ENCODE data around the gene GRAMD2A.
"Not testable (repeated sequence)": the region's sequence is repeated elsewhere in the genome, so short reads cannot be mapped to it uniquely, and the experiment has no call there.

The GRAMD2A gene

DNA sequence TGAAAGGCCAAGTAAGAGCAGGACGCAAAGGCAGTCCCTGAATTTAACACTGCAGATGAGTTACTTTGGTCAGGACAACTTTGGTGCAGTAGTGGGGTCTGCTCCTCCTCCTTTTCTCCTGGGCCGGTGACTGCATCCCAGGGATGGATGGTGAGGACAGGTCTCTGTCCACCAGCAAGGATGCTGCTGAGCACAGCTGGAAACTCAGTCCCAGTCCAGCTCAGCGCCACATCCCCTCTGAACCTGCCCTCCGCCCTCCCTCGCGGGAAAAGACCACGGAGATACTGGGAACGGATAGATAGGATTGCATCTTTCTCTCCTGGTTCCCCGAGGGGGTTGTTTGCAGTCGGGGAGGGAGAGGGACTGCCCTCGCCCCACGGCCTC is 13.8 kb downstream of the GRAMD2A start:
- no peak for DNase-seq

DNA sequence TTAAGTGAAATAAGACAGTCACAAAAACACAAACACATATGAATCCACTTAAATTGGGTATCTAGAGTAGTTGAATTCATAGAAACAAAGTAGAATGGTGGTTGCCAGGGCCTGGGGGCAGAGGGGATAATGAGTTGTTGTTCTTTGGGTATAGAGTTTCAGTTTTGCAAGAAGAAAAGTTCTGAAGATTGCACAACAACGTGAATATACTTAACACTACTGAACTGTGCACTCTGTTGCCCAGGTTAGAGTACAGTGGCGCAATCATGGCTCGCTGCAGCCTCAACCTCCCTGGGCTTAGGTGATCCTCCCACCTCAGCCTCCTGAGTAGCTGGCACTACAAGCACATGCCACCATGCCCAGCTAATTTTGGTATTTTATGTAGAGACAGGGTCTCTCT is 14.9 kb downstream of the GRAMD2A start:
- DNase-seq, result no peak

DNA sequence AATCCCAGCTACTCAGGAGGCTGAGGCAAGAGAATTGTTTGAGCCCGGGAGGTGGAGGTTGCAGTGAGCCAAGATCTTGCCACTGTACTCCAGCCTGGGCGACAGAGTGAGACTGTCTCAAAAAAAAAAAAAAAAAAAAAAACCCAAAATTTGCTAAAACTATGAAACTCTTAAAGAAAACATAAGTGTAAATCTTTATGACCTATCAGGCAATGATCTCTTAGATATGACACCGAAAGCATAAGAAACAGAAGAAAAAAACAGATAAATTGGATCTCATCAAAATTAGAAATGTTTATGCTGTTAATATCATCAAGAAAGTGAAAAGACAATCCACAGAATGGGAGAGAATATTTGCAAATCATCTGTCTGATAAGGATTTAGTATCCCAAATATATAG is 15.3 kb downstream of the GRAMD2A start:
- no peak for DNase-seq

DNA sequence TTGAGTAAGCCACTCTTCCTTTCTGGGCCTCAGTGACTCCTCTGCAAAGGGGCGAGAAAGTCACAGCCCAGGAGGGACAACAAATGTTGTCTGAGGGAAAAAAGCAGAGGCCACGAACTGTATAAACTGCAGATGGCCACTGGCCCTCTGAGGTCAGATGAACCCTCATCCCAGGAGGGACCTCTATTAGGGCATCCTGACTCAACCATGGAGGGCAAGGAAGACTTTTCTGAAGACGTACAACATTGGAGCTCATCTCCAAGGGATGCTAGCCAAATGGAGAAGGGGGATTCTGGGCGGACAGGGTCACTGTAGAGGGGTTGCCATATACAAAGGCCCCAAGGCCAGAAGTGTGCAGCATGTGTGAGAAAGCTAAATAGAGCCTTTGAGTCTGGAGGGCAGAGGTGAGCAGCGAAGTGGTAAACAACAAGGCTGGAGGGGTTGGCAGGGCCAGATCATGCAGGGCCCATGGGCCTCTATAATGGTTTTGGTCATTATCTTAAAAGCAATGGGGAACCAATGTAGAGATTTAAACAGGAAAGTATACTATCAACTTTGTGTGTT is 16.7 kb downstream of the GRAMD2A start:
- DNase-seq, result no peak

DNA sequence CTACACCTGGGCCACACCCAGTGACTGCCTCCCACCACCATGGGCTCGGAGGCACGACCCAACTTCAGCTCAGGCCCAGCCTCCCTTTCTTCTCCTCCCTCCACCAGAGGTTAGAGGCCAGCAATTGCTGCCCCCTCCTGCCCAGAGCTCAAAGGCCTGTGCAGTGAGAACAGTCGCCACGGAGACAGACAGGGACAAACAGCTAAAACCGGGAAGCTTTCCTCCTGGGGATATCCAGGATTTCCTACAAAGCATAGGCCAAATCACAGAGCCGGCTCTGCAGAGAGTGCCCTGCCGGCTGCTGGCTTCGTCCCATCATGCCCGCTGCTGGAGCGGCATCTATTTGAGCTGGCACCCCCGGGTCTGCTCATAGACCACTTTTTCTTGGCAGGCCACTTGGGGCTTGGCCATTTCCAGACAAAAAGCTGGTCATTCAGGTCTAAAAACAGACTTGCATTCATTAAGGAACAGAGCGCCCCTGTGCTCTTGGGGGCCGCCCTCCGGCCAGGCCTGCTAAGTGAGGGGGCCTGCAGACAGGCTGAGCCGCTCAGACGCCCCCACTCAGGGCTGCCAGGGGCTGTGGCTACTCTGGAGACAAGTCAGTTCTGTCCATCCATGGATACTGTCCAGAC is 17.5 kb downstream of the GRAMD2A start:
- no peak for DNase-seq

DNA sequence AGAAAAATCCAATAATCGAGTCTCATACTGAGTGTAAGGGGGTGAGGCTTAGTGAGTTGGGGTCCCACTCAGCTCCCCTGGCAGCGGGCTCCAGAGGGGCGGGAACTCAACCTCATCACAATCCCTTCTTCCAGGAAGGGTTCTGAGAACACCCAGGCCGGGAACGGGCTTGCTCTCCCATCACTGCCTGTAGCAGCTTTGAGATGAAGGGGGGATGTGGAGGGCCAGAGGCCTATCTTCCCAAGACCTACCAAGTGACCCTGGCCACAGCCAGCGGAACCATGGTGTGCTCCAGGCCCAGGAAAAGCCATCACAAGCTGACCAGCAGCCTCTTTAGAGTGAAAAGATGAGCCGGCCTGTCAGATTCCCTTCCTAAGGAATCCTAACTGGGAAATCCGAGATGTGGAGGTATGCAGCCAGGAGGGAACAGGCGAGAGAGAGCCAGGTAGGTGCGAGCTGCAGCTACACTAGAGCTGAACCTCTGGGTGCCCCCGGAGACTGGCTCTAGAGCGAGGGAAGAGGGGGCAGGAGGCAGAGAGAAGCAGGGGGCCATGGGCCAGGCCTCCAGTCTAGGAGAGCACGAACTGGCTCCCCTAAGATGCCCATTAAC is 18.5 kb downstream of the GRAMD2A start:
- no peak for DNase-seq

DNA sequence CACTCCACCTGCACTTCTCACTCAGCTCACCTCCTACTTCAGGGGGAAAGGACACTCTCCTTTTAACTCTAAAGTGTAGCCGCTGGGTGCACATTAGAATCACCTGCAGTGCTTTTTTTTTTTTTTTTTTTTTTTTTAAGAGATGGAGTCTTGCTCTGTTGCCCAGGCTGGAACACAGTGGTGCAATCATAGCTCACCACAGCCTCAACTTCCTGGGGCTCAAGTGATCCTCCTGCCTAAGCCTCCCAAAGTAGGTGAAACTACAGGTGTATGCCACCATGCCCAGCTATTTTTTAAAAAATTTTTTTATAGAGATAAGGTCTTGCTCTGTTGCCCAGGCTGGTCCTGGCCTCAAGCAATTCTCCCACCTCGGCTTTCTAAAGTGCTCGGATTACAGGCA is 20.8 kb downstream of the GRAMD2A start:
- DNase-seq, result no peak

DNA sequence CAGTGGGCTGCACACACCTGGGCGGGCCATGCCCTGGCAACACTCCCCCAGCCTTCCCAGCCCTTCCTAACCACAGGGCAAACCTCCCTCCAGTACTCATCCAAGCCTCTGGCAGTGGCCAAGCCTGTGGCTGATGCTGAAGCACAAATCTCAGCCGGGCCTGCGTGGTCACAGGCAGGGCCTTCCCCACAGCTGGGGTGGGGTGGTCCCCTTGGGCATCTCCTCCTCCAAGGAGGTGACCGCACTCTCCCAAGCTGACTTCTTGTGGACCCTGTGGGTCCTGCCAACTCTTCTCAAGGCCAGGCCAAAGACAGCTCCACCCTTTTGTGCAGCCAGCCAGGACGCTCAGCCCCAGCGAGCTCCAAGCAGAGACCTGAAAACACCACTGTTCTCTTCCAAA is 21.4 kb downstream of the GRAMD2A start:
- no peak for DNase-seq

DNA sequence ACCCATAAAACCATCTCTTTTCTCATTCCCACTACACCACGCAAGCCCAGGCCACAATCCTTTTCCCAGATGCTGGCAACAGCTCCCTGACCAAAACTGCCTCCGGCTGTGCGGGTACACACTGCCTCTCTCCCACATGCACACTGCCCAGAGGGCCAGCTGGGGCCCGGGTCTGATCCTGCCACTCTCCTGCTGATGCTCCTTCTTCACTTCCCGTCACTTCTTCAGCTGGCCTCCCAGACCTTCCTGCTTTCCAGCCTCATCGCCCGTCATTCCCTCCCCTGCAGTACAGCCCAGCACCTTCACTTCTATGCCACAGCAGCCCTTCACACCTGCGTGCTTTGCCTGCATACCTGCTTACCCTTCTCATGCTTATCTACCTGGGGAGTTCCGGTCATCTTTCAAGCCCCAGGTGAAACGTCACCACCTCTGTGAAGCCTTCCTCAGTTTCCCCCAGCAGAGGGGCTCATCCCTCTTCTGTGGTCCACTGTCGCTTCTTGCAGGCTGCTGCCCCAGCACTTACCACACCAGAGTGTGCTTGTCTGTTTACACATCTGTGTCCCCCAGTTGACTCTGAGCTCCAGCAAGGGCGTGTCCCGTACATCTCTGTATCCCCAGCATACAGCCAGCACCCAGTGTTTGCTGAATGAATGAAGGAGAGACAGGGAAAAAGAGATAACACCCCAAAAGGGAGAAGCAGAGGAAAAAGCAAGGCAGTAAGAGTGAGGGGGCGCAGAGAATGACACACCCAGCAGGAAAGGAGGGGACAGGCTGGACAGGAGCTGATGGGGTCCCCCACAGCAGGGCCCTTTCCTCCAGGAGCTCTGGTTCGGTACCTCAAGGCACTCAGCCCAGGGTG is 22.2 kb downstream of the GRAMD2A start:
- no peak for DNase-seq

DNA sequence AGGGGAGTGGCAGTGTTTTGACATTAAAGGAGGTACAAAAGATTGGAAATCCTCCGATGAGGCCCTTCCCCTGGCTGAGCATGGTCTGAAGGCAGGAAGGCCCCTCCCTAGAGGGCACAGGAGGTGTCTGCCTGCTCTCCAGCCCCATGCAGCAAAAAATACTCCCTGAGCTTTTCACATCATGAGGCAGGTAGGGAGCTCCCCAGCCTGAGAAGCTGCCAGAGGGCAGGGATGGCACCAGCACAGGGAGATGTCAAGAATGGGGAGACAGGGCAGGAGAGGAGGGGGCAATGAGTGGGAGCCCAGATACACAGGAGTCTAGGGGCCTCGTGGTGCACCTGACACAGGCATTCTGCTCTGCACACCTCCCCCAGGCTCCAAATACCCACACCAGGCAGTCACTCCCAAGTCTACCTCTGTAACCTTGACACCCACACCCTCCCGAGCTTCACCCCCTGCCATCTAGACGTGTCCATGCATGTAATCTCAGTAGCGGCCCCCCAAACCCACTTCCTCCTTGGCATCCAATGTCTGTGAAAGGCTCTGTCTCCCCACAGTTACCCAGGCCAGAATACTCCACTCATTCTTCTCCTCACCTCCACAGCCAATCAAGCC is 22.9 kb downstream of the GRAMD2A start:
- no peak for DNase-seq

DNA sequence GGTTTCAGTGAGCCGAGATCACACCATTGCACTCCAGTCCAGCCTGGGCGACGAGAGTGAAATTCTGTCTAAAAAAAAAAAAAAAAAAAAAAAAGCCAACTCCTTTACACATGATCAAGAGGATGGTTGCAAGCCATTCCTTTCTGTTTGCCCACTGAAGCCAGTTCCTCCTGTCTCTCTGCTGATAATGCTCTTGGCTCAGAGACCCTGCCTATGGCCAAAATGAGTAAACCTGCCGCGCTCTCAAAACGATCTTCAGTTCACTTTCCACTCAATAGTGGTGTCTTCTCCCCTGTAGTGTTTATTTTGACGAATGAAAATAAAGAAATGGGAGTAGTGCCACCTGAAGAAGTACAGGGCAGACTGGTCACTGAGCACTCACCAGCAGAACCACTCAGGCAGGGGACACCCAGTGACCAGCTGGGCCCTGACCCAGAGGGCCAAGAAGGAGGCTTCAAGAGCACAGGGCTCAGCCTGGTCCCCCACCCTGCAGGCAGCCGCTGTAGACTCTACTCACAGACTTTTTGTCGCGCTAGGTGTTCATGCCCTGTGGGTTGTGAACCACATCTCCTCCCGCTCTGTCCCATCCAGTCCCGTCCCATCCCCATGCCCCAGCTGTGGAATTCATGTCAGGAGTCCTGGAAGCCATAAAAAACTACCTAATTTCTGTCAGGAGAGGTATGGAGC is 23.6 kb downstream of the GRAMD2A start:
- DNase-seq, result no peak

DNA sequence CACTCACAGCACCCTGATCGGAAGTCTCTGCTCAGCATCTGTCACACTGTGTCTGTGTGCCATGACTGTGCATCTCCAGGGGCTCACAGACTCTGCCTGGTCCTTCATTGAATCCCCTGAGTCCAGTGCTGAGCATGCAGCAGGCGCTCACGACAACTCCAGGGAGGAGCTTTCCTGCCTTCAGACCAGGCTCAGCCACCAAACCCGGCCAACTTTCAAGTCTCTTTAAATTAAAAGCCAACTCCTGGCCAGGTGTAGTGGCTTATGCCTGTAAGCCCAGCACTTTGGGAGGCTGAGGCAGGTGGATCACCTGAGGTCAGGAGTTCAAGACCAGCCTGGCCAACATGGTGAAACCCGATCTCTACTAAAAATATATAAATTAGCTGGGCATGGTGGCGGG is 24.2 kb downstream of the GRAMD2A start:
- DNase-seq, result no peak

DNA sequence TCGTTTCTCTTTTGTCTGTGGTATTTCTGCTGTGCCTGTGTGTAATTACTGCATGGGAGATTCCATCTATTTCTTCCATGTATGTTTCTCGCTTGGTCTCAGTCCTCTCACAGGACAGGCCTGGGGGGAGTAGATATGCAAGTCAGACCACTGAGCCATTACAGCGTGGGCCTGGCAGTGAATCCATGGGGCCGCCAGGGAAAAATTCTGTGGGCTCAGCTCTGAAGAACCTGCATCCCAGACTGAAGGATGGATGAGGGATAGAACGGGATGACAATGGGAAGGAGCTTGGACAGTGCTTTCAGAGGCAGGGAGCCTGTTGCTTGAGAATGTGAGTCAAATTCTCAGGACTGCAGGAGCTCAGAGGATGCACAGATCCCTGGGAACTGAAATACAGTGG is 24.8 kb downstream of the GRAMD2A start:
- DNase-seq, result no peak

DNA sequence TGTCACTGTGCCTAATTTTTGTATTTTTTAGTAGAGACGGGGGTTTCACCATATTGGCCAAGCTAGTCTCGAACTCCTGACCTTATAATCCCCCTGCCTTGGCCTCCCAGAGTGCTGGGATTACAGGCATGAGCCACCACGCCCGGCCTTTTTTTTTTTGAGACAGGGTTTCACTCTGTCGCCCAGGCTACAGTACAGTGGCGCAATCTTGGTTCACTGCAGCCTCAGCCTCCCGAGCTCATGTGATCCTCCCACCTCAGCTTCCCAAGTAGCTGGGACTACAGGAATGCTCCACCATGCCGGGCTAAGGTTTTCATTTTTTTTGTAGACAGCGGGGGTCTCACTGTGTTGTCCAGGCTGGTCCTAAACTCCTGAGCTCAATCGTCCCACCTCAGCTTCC is 25.6 kb downstream of the GRAMD2A start:
- DNase-seq, result not testable (repeated sequence)

DNA sequence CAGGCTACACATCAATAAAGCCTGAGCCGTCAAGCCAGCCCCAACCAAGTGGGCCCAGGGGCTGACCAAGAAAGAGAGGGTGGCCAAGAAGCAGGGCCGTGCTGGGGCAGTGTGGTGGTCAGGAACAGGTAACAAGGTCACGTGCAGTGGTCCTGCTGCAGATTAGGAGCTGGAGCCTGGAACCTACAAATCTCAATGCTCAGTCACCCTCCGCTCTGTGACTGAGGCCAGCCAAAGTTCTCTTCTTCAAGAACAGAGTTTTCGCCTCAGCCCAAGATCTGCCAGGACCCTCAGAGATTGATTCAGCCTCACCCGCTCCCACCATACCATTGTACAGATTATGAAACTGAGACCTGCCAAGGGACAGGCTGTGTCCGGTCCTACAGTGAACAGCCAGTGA is 26.9 kb downstream of the GRAMD2A start:
- no peak for DNase-seq

DNA sequence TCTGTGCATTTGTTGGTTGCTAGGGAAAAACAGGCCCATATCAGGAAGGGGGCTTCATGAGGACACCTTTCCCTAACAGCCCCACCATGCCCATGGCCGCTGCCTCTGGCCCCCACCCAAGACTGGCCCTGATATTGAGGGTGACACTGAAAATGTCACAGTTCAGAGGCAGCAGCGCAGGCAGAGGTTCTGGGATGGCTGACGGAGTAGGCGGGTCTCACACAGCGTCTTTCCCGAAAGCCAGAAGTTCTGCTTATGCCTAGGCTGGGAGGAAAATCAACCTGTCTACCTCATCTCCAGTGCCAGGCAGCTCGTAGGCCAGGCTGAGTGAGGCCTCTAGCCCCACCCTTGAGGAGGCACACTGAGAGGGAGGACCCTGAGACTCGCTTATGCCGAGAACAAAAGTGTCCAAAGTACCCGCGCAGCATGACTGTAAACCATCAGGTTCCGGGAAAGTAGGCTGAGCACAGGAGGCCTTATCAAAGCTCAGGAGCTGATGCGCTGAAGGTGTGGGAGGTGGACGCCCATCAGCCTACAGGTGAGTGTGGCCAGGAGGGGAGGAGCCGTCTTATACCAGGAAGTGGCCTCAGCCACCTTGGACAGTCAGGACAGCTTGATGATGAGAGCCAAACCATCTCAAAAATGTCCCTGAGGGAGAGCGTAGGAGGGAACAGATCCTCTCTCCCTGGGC is 27.5 kb downstream of the GRAMD2A start:
- no peak for DNase-seq

DNA sequence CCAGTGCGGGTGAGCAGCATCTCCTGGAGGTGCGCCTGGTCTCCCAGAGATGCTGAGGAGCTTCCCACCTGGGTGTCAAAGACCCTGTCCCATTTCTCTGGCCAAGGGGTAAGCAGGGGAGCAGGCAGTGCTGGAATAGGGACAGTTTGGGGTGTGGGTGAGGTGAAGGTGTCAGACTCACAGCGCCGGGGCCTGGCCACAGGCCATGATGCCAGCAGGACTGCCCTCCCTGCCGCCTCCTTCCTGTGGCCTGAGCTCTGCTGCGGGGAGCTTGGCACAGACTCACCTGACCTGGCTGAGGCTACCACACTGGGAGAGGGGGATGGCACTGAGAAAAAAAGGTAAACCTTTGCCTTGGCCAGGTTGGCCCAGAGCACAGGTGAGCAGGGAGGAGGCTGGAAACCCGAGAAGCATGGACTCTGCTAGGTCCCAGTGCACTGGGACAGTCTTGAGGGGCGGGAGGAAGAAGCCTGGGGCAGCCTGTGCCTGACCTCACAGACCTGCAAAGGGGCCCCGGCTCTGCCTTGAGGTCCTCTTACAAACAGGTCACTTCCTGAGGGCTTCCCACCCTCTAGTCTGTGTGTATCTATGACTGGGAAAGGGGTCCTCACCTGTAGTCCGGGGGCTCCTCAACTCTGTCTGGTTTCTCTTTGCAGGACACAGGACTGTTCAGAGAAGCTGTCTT is 28.2 kb downstream of the GRAMD2A start:
- no peak for DNase-seq

DNA sequence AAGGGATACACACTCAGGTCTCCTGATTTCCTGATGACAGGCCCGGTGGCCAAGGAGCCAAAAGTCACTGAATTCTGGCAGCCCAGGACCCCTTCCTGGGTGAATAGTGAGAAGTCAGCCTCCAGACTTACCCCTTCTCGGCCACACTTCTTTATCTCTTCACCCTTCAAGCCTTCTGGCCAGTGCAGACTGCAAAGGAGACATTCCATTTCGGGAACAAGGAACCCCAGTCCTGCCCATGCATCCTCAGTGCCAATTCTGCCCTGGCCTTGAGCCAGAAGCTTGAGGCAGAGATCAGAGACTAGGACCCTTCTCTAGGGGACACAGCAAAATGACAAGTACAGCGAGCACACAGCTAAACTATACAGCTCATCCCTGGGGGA is 28.8 kb downstream of the GRAMD2A start:
- DNase-seq, result no peak

DNA sequence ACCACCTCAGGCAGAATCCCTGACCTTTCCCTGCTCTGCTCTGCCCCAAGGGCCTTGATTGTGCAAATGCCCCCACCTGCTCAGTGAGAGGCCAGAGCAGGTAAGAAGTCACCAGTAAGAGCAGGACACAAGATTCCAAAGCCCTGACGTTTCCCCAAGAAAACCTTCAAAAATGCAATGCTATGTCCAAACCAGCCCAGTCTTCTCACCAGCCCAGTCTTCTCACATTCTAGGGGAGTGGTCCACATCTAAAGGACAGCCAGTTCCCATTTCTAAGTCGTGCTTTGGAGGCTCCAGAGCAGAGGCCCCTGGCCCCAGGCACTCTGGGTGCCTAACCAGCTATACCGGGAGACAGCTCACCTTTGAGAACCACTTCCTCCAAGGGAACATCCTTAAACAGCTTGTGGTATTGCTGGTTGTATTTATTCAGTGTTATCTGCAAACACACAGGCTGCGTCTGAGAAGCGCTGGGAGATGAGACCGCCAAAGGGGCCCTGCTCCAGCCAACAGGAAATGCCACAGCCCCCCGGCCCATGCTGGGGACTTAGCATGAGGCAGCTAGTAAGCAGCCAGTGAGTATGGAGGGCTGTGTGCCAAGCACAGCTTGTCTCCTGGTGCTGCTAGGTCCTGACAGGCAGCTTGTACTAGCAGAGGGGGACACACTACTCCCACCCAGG is 29.3 kb downstream of the GRAMD2A start:
- no peak for DNase-seq

DNA sequence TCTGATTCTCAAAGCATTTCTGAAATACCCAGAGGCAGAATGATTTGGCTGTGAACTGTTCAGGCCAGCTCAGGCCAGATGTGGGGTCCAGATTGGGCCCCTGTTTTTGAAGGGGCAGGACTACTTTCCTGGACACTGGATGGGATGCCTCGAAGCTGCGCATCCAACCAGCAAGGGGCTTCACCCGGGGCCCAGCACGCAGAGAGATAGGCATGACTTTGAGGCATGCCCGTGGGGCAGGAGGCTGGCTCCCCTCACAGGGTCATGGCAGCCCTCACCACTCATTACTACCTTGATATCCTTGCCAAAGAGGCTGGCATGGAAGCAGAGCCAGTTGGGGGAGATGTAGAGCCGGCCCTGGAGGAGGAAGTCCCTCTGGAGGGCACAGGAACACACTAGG is 30.1 kb downstream of the GRAMD2A start:
- no peak for DNase-seq
